ENCODE data around the gene MGAT4B. TPM values are rescaled to one million over a fixed set of nuclear protein-coding genes. Genes with fewer than 3 reads are reported as not detected.

MGAT4B gene
- total and polyA plus RNA-seq, 2 of the 13 experiments (the other 11 are each of a cell fraction or from before 2014, with no cell fraction given) = 93.5 to 130 TPM

GRCh38 chr5:179795049-179795862 is 11.4 kb downstream of the MGAT4B start (continued):
- TF ChIP-seq, protein P1, sequence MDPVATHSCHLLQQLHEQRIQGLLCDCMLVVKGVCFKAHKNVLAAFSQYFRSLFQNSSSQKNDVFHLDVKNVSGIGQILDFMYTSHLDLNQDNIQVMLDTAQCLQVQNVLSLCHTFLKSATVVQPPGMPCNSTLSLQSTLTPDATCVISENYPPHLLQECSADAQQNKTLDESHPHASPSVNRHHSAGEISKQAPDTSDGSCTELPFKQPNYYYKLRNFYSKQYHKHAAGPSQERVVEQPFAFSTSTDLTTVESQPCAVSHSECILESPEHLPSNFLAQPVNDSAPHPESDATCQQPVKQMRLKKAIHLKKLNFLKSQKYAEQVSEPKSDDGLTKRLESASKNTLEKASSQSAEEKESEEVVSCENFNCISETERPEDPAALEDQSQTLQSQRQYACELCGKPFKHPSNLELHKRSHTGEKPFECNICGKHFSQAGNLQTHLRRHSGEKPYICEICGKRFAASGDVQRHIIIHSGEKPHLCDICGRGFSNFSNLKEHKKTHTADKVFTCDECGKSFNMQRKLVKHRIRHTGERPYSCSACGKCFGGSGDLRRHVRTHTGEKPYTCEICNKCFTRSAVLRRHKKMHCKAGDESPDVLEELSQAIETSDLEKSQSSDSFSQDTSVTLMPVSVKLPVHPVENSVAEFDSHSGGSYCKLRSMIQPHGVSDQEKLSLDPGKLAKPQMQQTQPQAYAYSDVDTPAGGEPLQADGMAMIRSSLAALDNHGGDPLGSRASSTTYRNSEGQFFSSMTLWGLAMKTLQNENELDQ (CRISPR knock-in tag; IDR thresholded peaks at IDR 0.05; ENCODE audit: borderline replicate concordance) = no peak
- TF ChIP-seq KDM5B (CRISPR knock-in tag; IDR thresholded peaks at IDR 0.05; ENCODE audit: borderline replicate concordance) (peak; percentile 12; the same call in 1 of the 2 replicates), SP4 (CRISPR knock-in tag; IDR thresholded peaks at IDR 0.05) (no peak), SP5 (CRISPR knock-in tag; IDR thresholded peaks at IDR 0.05; ENCODE audit: borderline replicate concordance, low read depth) (no peak), ZNF382 (CRISPR knock-in tag; IDR thresholded peaks at IDR 0.05; ENCODE audit: borderline replicate concordance) (no peak), ZFP62 (CRISPR knock-in tag; IDR thresholded peaks at IDR 0.05) (no peak), SRSF4 (IDR thresholded peaks at IDR 0.05; ENCODE audit: low read depth, low read length, poor library complexity, severe bottlenecking) (no peak), CBX2 (IDR thresholded peaks at IDR 0.05; ENCODE audit: low read depth, low read length) (no peak), CBX2 (CRISPR knock-in tag; IDR thresholded peaks at IDR 0.05; ENCODE audit: low read depth) (no peak), NCOA5 (CRISPR knock-in tag; IDR thresholded peaks at IDR 0.05) (no peak), ZBTB7A (CRISPR knock-in tag; IDR thresholded peaks at IDR 0.05) (no peak; the same call in 1 of the 2 replicates), HNF1A (IDR thresholded peaks at IDR 0.05; ENCODE audit: low read depth) (no peak), HNF1A (CRISPR knock-in tag; IDR thresholded peaks at IDR 0.05; ENCODE audit: borderline replicate concordance) (0 out of 2 replicates have a peak, but pooled peaks have one; percentile 6), ZNF335 (CRISPR knock-in tag; IDR thresholded peaks at IDR 0.05) (no peak), ZNF839 (CRISPR knock-in tag; IDR thresholded peaks at IDR 0.05; ENCODE audit: borderline replicate concordance) (no peak), MEIS1 (CRISPR knock-in tag; IDR thresholded peaks at IDR 0.05; ENCODE audit: borderline replicate concordance) (no peak), HES4 (CRISPR knock-in tag; IDR thresholded peaks at IDR 0.05; ENCODE audit: borderline replicate concordance) (no peak), NR1H2 (CRISPR knock-in tag; IDR thresholded peaks at IDR 0.05; ENCODE audit: borderline replicate concordance, low read depth) (no peak), ZBTB38 (CRISPR knock-in tag; IDR thresholded peaks at IDR 0.05) (peak; percentile 19; the same call in 1 of the 2 replicates), CERS6 (CRISPR knock-in tag; IDR thresholded peaks at IDR 0.05) (no peak), MTF2 (CRISPR knock-in tag; IDR thresholded peaks at IDR 0.05; ENCODE audit: borderline replicate concordance) (no peak), MTA1 (CRISPR knock-in tag; IDR thresholded peaks at IDR 0.05; ENCODE audit: borderline replicate concordance) (no peak), SRSF1 (optimal IDR thresholded peaks at IDR 0.05; ENCODE audit: low read depth, low read length) (no peak)

Data from HepG2 (cell line).